T-helper 2 cell treated with Interferon-gamma antibody and Interleukin-4, amounts not matched to agents 100 ng/mL and 5 ng/mL, for 36 hours (primary cell): ENCODE results near the gene ZC3H11A. TPM values are rescaled to one million over a fixed set of nuclear protein-coding genes. Genes with fewer than 3 reads are reported as not detected.
"Not testable (repeated sequence)": the region's sequence is repeated elsewhere in the genome, so short reads cannot be mapped to it uniquely, and the experiment has no call there.

Source experiments
- intact Hi-C: fragments of 100-400 bp; cut with micrococcal nuclease; formaldehyde crosslinking; loops from one replicate; pipeline ENCODE4 v1.15.1; 2023
- total RNA-seq: library from RNA; stranded (reverse); gene quantifications from 2 replicates; pipeline ENCODE4 v1.2.3, GENCODE V29; 2022

Gene ZC3H11A
- total RNA-seq, 1 donor from 2014 or later: 76.3 TPM

DNA sequence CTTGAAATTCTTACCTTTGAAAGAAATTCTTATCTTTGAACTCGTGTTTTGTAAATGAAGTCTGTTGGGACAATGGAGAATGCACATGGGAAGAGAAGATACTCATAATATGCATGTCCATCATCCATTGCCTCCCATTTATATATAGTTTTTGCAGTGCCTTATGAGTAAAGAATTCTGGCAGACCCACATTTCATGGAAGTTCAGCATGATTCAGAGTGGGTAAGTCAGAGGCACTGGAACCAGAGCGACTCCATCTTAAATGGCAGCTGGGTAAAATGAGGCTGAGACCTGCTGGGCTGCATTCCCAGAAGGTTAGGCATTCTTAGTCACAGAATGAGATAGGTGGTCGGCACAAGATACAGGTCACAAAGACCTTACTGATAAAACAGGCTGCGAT is 16.6 kb upstream of the ZC3H11A start:
- intact Hi-C loops: no loop called here

DNA sequence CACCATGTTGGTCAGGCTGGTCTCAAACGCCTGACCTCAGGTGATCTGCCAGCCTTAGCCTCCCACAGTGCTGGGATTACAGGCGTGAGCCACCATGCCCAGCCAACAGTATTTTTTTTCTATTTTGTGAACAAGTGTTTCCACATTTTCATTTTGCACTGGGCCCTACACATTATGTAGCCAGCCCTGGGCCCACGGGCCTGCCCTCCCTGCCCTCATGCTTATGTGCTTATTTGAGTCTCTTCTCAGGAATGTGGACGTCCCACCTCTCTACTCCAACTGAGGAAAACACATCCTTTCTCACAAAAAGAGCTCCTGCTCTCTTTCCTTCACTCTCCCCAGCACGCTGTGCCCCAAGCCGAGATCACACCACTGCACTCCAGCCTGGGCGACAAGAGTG is 13.5 kb upstream of the ZC3H11A start:
- intact Hi-C loops: no loop called here

DNA sequence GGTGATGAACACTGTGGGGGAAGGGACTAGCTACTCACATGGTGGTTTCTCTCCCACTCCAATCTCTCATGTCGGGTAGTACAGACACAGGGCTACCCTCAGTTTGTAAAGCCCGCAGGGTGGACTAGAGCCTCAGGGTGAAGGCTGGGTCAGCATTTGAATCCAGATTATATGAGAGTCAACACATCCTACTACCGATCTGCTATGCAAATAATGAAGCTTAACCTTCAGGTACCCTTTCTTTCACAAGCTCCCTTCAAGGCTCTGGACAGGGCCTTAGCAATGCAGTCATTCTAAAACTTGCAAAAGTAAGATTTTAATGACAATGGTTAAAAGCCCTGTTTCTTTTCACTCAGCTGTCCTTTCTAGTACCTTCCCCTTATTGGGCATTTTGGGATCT is 5.5 kb upstream of the ZC3H11A start:
- intact Hi-C loops: loop anchor here (10.0 kb wide), 2 partner anchors 45 to 905 kb away; partner anchors contain the start of gene RABIF

DNA sequence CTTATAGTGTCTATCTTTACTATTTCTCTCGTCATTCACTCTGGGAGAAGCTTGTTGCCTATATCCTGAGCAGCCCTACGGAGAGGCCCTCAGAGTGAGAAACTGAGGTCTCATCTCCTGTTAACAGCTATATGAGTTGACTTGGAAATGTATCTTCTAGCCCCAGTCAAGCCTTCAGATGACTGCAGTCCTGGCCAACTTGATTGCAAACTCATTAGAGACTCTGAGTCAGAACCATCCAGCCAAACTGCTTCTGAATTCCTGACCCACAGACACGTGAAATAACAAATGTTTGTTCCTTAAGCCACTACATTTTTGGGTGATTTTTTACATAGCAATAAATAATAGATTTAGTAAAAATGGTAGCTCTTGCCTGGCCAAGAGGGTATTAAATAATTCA is 3.9 kb upstream of the ZC3H11A start:
- intact Hi-C loops: loop anchor here (10.0 kb wide), 2 partner anchors 47 to 907 kb away; partner anchors contain the start of gene RABIF

DNA sequence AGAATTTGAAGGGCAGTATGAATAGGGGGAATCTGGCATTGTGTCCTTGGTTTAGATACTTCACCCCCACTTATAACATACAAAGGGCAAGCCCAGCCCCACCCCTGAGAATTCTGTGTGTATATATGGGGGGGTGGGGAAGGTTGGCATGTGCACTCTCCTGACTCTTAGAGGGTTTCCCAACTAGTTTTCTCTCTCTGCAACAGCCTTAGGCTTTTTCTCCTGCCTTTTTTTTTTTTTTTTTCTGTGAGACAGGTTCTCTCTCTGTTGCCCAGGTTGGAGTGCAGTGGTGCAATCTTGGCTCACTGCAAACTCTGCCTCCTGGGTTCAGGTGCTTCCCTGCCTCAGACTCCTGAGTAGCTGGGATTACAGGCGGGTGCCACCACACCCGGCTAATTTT is 2.9 kb upstream of the ZC3H11A start:
- intact Hi-C loops: loop anchor here (10.0 kb wide), 2 partner anchors 48 to 908 kb away; partner anchors contain the start of gene RABIF

DNA sequence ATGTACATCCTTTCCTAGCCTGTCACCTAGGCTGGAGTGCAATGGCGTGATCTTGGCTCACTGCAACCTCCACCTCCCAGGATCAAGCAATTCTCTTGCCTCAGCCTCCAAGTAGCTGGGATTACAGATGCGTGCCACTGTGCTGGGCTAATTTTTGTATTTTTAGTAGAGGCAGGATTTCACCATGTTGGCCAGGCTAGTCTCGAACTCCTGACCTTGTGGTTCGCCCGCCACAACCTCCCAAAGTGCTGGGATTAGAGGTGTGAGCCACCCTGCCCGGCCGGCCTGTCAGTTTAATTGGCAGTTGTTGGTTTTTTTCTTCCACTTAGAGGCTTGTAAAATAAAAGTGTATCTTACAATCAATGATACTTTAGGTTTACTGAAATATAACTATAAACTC is 1.9 kb upstream of the ZC3H11A start:
- intact Hi-C loops: loop anchor here (10.0 kb wide), 2 partner anchors 49 to 909 kb away; partner anchors contain the start of gene RABIF

DNA sequence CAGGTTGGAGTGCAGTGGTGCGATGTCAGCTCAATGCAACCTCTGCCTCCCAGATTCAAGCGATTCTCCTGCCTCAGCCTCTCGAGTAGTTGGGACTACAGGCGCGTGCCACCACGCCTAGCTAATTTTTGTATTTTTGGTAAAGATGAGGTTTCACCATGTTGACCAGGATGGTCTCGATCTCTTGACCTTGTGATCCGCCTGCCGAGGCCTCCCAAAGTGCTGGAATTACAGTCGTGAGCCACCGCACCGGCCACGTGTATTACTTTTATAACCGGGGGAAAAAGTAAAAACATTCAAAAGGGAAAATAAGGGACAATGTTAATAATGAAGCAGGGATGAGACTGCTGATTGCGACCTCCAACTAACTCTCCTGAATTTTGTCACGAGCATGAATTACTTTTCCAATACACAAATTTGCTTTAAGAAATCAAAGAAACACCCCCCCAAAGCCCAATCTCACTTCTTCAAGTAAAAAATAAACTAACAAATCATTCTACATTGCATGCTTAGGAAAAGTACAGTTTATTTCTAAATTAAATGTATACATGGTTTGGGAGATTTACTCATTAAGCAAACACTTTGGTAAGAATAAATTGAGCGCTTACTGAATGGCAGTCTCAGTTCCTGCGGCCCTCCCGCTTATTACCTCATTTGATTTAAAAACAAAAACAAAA is 521 bp upstream of the ZC3H11A start:
- intact Hi-C loops: loop anchor here (1.0 to 10.0 kb wide), 8 partner anchors 30 to 1448 kb away; partner anchors contain the start of genes LAX1, PPP1R12B, PPP1R15B and RABIF

DNA sequence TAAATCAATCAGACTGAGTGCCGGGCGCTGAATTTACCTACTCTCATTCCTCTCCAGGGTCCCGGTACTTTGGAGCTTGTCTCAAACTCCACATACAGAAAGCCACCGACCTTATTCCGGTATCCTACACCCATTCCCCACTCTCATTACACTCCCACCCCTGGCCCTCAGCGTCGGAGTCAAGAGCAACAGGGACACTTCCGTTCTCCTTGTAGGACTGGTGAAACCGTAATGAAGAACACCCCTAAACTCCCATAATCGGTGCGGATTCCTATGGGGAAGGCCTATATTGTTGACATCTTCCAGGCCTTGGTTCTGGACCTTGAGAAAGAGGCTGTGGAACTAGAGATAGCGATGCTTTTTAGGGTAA is 798 bp downstream of the ZC3H11A start:
- intact Hi-C loops: loop anchor here (5.0 to 10.0 kb wide), 5 partner anchors 51 to 1449 kb away; partner anchors contain the start of genes PPP1R12B, PPP1R15B, RABIF and RBBP5

DNA sequence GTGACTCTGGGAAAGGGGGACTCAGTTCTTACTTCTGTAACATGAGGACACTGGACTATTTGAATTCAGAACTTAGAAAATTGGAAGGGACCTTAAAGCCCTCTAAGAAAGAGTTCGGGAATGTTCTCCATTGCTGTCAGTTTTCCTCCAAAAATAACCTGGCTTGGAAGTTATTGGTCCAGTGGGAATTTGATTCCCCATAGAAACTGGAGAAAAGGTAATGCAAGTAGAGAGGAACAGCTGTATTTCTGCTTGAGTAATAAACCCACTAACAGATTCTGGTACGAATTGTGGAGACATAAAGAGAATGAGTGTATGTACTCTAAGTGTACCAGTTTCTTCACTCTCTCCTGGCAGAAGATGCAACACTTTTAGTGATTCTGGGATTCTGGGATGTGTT is 1.8 kb downstream of the ZC3H11A start:
- intact Hi-C loops: loop anchor here (5.0 to 10.0 kb wide), 5 partner anchors 52 to 1450 kb away; partner anchors contain the start of genes PPP1R12B, PPP1R15B, RABIF and RBBP5

DNA sequence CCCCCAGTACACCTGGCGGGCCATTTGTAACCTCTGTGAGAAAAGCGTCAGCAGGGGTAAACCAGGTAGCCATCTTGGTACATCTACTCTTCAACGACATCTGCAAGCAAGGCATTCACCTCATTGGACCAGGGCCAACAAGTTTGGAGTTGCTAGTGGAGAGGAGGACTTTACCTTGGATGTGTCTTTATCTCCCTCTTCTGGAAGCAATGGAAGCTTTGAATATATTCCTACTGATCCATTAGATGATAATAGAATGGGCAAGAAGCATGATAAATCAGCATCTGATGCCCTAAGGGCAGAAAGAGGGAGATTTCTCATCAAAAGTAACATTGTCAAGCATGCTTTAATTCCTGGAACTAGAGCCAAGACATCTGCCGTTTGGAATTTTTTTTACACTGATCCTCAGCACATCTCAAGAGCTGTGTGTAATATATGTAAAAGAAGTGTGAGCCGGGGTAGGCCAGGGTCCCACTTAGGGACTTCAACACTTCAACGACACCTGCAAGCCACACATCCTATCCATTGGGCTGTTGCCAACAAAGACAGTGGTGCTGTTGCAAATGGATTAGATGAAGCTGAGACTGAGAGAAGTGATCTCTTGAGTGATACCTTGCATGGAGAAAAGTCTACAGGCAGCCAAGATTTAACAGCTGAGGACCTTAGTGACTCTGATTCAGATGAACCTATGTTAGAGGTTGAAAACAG is 2.7 kb downstream of the ZC3H11A start:
- intact Hi-C loops: loop anchor here (5.0 to 10.0 kb wide), 5 partner anchors 53 to 1451 kb away; partner anchors contain the start of genes PPP1R12B, PPP1R15B, RABIF and RBBP5

DNA sequence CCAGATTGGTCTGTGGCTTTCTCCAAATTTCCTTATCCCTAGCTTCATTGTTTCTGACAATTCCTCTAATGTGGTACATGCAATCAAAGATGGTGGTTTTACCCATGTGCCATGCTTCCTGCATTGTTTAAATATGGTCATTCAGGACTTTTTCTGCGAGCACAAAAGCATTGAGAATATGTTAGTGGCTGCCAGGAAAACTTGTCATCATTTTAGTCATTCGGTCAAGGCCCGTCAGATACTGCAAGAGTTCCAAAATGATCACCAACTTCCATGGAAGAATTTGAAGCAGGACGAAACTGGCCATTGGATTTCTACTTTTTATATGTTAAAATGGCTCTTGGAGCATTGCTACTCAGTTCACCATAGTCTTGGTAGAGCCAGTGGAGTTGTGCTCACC is 3.7 kb downstream of the ZC3H11A start:
- intact Hi-C loops: loop anchor here (5.0 to 10.0 kb wide), 5 partner anchors 54 to 1452 kb away; partner anchors contain the start of genes PPP1R12B, PPP1R15B, RABIF and RBBP5

DNA sequence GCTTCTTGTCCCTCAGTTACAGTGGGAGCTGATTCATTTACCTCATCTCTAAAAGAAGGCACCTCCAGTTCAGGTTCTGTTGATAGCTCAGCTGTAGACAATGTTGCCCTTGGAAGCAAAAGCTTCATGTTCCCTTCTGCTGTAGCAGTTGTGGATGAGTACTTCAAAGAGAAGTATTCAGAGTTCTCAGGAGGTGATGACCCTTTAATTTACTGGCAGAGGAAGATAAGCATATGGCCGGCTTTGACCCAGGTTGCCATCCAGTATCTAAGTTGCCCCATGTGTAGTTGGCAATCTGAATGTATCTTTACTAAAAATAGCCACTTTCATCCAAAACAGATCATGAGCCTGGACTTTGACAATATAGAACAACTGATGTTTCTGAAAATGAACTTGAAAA is 4.5 kb downstream of the ZC3H11A start:
- intact Hi-C loops: loop anchor here (5.0 to 10.0 kb wide), 5 partner anchors 55 to 1453 kb away; partner anchors contain the start of genes PPP1R12B, PPP1R15B, RABIF and RBBP5

DNA sequence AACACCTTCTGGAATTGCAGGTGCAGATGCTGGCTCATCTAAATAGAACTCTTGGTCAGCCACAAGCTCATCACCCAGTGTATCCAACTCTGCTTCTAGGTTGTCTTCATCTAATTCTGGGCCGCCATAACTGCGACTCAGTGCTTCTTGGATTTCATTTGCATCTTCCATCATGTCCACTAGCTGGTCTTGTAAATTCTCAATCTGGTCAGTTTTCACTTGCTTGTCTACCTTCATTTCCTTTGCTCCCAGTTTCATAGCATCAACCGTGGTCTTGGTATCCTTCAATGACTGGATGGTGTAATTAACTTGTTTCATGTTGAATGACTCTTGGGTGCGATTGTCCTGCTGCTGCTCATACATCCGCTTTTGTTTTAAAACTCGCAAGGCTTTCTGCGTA is 10.3 kb downstream of the ZC3H11A start:
- intact Hi-C loops: no loop called here

DNA sequence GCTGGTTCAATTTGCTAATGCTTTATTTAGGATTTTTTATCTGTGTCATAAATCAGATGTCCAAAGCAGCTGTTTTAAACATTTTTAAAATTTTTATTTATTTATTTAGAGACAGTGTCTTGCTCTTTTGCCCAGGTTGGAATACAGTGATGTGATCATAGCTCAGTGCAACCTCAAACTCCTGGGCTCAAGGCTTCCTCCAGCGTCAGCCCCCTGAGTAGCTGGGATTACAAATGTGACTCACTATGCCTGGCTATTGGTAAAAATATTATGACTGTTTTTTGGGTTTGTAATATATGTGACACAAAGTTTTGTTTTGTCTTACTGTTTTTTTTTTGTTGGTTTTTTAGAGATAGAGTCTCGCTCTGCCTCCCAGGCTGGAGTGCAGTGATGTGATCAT is 11.8 kb downstream of the ZC3H11A start:
- intact Hi-C loops: no loop called here

DNA sequence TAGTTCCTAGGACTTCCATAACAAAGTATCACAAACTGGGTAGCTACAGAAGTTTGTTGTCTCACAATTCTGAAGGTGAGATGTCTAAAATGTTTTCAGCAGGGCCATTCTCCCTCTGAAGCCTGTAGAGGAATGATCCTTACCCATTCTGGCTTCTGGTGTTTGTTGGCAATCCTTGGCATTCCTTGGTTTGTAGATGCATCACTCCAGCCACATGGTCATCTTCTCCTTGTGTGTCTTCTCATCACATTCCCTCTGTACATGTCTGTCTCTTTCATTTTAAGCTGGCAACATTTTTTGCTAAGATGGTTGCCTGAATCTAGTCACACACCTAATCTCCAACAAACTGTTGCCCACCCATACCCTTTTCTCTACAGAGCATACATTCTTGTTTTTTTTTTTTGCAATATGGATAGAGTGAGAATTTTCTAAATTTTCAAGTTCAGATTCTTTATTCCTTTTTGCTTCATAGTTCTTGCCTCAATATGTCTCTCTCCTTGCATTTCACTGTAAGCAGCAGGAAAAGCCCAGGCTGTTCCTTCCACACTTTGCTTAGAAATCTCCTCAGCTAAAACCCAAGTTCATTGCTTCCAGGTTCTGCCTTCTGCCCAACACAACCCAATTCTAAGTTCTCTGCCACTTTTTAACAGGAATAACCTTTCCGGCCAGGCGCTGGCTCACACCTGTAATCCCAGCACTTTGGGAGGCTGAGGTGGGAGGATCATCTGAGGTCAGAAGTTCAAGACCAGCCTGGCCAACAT is 18.3 kb downstream of the ZC3H11A start:
- intact Hi-C loops: no loop called here

DNA sequence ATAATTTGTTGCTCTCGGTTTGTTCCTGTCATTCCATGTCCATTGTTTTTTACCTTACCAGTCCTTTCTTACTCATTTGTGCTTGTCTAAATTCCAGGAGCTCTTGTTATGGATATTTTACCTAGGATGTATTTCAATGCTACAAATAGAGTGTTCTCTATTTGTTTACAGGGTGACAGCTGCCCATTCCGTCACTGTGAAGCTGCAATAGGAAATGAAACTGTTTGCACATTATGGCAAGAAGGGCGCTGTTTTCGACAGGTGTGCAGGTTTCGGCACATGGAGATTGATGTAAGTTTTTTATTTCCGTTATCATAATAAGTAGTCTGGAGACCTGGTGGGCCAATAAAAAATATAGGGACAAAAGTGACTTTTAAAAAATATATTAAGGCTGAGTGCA is 23.0 kb downstream of the ZC3H11A start:
- intact Hi-C loops: no loop called here

DNA sequence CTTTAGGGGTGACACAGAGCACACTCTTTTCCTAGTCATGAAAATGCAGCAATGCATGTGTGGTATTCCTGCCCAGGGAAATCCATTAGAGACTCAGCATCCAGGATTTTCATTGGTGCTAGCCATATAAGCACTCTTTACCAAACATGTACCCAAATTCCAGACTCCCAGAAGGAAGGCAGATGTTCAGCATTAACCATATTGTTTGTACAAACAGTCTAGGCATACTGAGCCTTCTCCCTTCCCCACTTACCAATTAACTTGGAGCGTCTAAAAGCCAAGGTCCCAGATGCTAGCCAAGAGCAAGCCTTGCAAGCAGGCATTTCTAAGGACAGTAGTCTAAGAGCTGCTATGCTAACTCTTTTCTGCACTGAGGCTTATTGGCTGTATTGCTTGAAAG is 27.9 kb downstream of the ZC3H11A start:
- intact Hi-C loops: no loop called here

DNA sequence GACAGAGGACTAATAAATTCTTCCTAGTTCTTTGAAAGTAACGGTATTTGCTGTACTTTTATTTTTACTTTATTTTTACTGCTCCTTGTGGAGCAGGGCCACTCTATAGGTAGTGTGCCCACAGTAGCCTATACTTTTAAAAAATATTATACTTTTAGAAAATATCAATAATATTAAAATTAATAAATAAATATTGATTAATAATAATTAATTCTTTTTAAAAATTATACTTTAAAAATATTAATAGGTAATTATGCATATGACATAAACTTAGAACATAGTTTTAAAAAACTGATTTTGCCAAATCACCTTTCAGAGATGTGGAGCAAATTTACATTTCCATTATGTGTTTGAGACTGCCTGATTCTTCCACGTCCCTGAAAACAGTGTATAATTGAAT is 30.8 kb downstream of the ZC3H11A start:
- intact Hi-C loops: no loop called here

DNA sequence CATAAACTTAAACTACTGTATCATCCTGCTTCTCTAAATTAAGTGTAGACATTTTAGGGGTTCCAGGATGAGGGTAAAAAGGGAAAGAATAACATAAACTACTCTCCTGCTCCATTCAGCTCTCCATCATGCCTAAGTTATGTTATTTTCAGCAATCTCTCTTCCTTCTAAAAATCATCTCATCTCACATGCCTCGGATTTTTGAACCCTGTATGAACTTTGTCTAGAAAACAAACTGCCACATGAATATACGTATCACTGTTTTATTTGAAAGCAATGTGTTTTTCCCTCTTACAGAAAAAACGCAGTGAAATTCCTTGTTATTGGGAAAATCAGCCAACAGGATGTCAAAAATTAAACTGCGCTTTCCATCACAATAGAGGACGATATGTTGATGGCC is 32.6 kb downstream of the ZC3H11A start:
- intact Hi-C loops: no loop called here

DNA sequence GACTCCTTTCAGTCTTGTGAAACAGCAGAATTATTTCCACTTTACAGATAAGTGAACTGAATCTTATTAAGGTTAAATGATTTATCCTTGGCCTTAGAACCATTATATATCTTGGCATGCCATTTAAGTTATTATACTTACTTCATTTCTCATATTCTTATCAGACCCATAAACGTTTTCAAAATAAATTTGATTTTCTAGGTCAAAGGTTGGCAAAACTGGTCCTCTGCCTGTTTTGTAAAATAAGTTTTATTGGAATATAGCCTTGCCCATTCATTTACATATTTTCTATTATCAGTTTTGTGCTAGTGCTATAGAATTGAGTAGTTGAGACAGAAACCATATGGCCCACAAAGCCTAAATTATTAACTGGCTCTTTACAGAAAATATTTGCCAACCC is 33.1 kb downstream of the ZC3H11A start:
- intact Hi-C loops: no loop called here

DNA sequence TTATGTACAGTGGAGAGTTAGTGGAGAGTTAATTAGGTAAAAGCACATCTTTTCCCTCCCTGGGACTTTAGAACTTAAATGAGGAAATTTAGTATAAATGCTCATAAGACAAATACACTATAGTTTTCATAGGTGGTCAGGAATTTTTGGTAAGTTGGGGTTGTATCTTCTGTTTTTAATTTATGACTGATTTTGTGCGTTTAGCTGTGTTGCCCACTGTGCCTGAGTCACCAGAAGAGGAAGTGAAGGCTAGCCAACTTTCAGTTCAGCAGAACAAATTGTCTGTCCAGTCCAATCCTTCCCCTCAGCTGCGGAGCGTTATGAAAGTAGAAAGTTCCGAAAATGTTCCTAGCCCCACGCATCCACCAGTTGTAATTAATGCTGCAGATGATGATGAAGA is 33.8 kb downstream of the ZC3H11A start:
- intact Hi-C loops: not testable (repeated sequence)
